PC-9 (cell line): Measurements from ENCODE around the gene COPZ2. TPM values are rescaled to one million over a fixed set of nuclear protein-coding genes. Genes with fewer than 3 reads are reported as not detected.
"Not testable (repeated sequence)": the region's sequence is repeated elsewhere in the genome, so short reads cannot be mapped to it uniquely, and the experiment has no call there.

ENCODE experiments used
- BruUV-seq: library from RNA; stranded (reverse); fragments of 400-500 nt; replicated peaks from 2 replicates; lab custom pipeline; 2021; lab: Mats Ljungman, UMichigan
- CTCF ChIA-PET: fragments of 300-600 bp; sonication (Branson Sonifier 250); formaldehyde crosslinking; loops from one replicate; lab custom pipeline; 2022; ENCODE audit warnings: antibody characterized with exemption; lab: Charles Lee
- POLR2A ChIA-PET: fragments of 300-600 bp; sonication (Branson Sonifier 250); formaldehyde crosslinking; loops from one replicate; lab custom pipeline; 2022; ENCODE audit warnings: antibody characterized with exemption; ENCODE audit not compliant: unreplicated experiment; lab: Charles Lee
- DNase-seq, 2 experiments: peaks; one replicate each; pipeline versions ENCODE4 v3.0.0 to v3.0.0-alpha.2; 2015 to 2022; ENCODE audit warnings: mixed read lengths in 1 of 2
- H2AFZ ChIP-seq: fragments of 200-600 bp; sonication (generic); 2 replicates; pipeline ENCODE4 v1.8.1; 2017; ENCODE audit warnings: antibody characterized with exemption
- H3F3A ChIP-seq: fragments of 200-600 bp; sonication (generic); 2 replicates; pipeline ENCODE4 v1.8.1; 2017; ENCODE audit warnings: antibody characterized with exemption, mild to moderate bottlenecking, low read depth; ENCODE audit not compliant: insufficient read depth
- H3K27ac ChIP-seq: fragments of 200-600 bp; sonication (generic); 2 replicates; pipeline ENCODE4 v1.6.1; 2016; ENCODE audit warnings: mixed run types
- H3K27me3 ChIP-seq: fragments of 200-600 bp; sonication (generic); 2 replicates; pipeline ENCODE4 v1.6.1; 2016; ENCODE audit warnings: low read depth, mixed run types; ENCODE audit not compliant: insufficient read depth
- H3K36me3 ChIP-seq: fragments of 200-600 bp; sonication (generic); 2 replicates; pipeline ENCODE4 v1.6.1; 2016; ENCODE audit warnings: low read depth, mixed run types
- H3K4me1 ChIP-seq: fragments of 200-600 bp; sonication (generic); replicated peaks from 2 replicates; pipeline ENCODE4 v1.6.1; 2016; ENCODE audit warnings: mixed run types; ENCODE audit not compliant: insufficient read depth
- H3K4me2 ChIP-seq: fragments of 200-600 bp; sonication (generic); 2 replicates; pipeline ENCODE4 v1.6.1; 2017; ENCODE audit warnings: mixed run types
- H3K4me3 ChIP-seq: fragments of 200-600 bp; sonication (generic); 2 replicates; pipeline ENCODE4 v1.6.1; 2016; ENCODE audit warnings: mixed run types
- H3K79me2 ChIP-seq: fragments of 200-600 bp; sonication (generic); 2 replicates; pipeline ENCODE4 v1.6.1; 2017; ENCODE audit warnings: low read depth, mixed run types
- H3K9me2 ChIP-seq: fragments of 200-600 bp; sonication (generic); 2 replicates; pipeline ENCODE4 v1.8.1; 2017; ENCODE audit warnings: mild to moderate bottlenecking; ENCODE audit not compliant: insufficient read depth
- H3K9me3 ChIP-seq: fragments of 200-600 bp; sonication (generic); 2 replicates; pipeline ENCODE4 v1.8.1; 2016; ENCODE audit warnings: low read depth; ENCODE audit not compliant: insufficient read depth
- H4K20me1 ChIP-seq: fragments of 200-600 bp; sonication (generic); 2 replicates; pipeline ENCODE4 v1.8.1; 2017; ENCODE audit not compliant: insufficient read depth
- CTCF ChIP-seq: fragments of 200-600 bp; sonication (generic); conservative IDR thresholded peaks from 2 replicates; pipeline ENCODE4 v1.6.1; 2017; ENCODE audit warnings: mixed run types, antibody characterized with exemption, mild to moderate bottlenecking, moderate library complexity
- EZH2 ChIP-seq: fragments of 200-600 bp; sonication (generic); IDR thresholded peaks from 2 replicates; pipeline ENCODE4 v1.8.0; 2017; ENCODE audit warnings: antibody characterized with exemption, low read depth
- intact Hi-C: fragments of 100-400 bp; cut with micrococcal nuclease; formaldehyde crosslinking; loops from one replicate; pipeline ENCODE4 v1.10.0; 2022; ENCODE audit not compliant: unreplicated experiment
- total RNA-seq: library from RNA; stranded (reverse); gene quantifications from 2 replicates; pipeline ENCODE4 v1.2.3, GENCODE V29; 2021

Gene COPZ2
- total RNA-seq, 1 experiment from 2014 or later, result 2.6 TPM

DNA sequence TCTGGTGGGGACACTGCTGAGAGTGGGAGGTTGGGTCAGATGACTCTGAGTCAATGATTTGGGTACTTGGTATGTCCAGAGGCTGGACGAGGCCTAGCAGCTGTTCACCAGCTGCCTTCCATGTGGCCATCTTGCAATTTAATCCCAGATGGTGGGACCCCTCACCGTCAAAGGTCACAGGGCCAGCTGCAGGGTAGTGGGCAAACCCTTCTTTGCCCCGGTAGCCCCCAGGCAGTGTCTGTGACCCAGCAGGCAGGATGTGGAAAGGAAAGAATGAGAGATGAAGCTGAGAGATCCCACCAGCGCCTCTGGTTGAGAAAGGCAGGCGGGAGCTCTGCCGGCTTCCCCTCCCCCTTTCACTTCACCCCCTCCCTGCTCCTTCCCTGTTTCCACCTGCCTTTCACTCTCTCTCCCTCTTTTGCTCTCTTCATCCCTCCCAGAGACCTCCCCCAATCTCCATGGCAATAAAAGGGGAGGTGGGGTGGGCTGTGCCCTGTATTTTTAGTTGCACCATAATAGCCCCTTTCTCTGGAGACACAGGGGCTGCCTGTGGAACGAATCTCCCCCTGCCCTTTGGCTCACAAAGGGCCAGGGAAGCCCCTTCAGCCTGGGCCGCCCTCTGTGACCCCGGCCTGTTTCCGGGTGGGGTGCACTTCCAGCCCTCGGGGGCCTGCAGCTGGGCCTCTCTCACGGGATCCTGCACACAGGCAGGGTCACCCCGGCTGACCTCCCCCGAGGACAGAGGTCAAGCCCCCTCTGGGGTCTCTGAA lies 46.5 kb downstream of the COPZ2 start:
- Histone ChIP-seq H3K27me3 (no peaks in the 10 kb centered on the region), H4K20me1 (no peaks in the 10 kb centered on the region), H3K27ac (no peak overlapping the region), H3K79me2 (no peaks in the 10 kb centered on the region), H3K4me3 (no peak overlapping the region), H3K4me2 (no peak overlapping the region), H3K36me3 (no peaks in the 10 kb centered on the region), H3K4me1 (no peaks in the 10 kb centered on the region), H2AFZ (no peak overlapping the region), H3K9me2 (no peaks in the 10 kb centered on the region), H3F3A (peaks cover 10% of the 10 kb centered on the region; the same call in 1 of the 2 replicates), H3K9me3 (no peaks in the 10 kb centered on the region)
- intact Hi-C loops, result no loop called here
- TF ChIP-seq CTCF, result no peak
- no peak for TF ChIP-seq EZH2
- BruUV-seq, result no TSS peak
- DNase-seq, result no peak
- ChIA-PET POLR2A (no interaction called here), CTCF (no interaction called here)

- H3K27ac ChIP-seq, result no peak overlapping the region
- BruUV-seq, result no TSS peak
- H3K9me3 ChIP-seq, result no peaks in the 10 kb centered on the region
- CTCF ChIA-PET, result no interaction called here
- H3K27me3 ChIP-seq, result no peaks in the 10 kb centered on the region
- intact Hi-C loops, result no loop called here
- no peaks in the 10 kb centered on the region for H4K20me1 ChIP-seq
- no peaks in the 10 kb centered on the region for H3K9me2 ChIP-seq
- no peak for TF ChIP-seq EZH2
- no peak for TF ChIP-seq CTCF
- H3K4me2 ChIP-seq, result no peak overlapping the region
- POLR2A ChIA-PET, result no interaction called here
- H2AFZ ChIP-seq, result no peak overlapping the region
- no peaks in the 10 kb centered on the region for H3K79me2 ChIP-seq
- no peaks in the 10 kb centered on the region for H3K36me3 ChIP-seq
- no peak for DNase-seq
- H3K4me3 ChIP-seq, result no peak overlapping the region
- H3F3A ChIP-seq, result peaks cover 10% of the 10 kb centered on the region; the same call in 1 of the 2 replicates
- H3K4me1 ChIP-seq, result no peaks in the 10 kb centered on the region
These were observed 47.9 kb downstream of the COPZ2 start for GRCh38 chr17:47989700-47990099.

GRCh38 chr17:47989159-47989558 lies 48.4 kb downstream of the COPZ2 start:
- ChIA-PET CTCF (interaction anchor here (0.5 kb wide), 1 partner anchor 188 kb away, joined by 4 read pairs; no protein-coding TSS in a partner anchor), POLR2A (no interaction called here)
- Histone ChIP-seq H4K20me1 (no peaks in the 10 kb centered on the region), H3K4me1 (no peaks in the 10 kb centered on the region), H3K4me2 (no peak overlapping the region), H3K9me2 (no peaks in the 10 kb centered on the region), H3K9me3 (no peaks in the 10 kb centered on the region), H3K27ac (no peak overlapping the region), H3F3A (peaks cover 10% of the 10 kb centered on the region; the same call in 1 of the 2 replicates), H3K36me3 (no peaks in the 10 kb centered on the region), H3K79me2 (no peaks in the 10 kb centered on the region), H2AFZ (no peak overlapping the region), H3K4me3 (no peak overlapping the region), H3K27me3 (no peaks in the 10 kb centered on the region)
- DNase-seq, result no peak
- TF ChIP-seq CTCF (no peak), EZH2 (no peak)
- intact Hi-C loops, result no loop called here
- BruUV-seq, result no TSS peak

GRCh38 chr17:47988445-47988844 lies 49.2 kb downstream of the COPZ2 start:
- H3K79me2 ChIP-seq, DNase-seq, intact Hi-C loops, H3K9me3 ChIP-seq, H3K27me3 ChIP-seq, H3K4me1 ChIP-seq, H3K36me3 ChIP-seq, H4K20me1 ChIP-seq, H3K27ac ChIP-seq, H3K4me3 ChIP-seq, H3F3A ChIP-seq, H2AFZ ChIP-seq, CTCF ChIA-PET, H3K9me2 ChIP-seq, BruUV-seq, POLR2A ChIA-PET, H3K4me2 ChIP-seq: not testable (repeated sequence)
